Gastrocnemius medialis (tissue), 4 donors: Measurements from ENCODE around the gene B4GALNT2. TPM values are rescaled to one million over a fixed set of nuclear protein-coding genes. Genes with fewer than 3 reads are reported as not detected.

ENCODE experiments used
- ATAC-seq, 2 donors: fragments of 150-250 bp; one replicate each; pipeline ENCODE4 v1.9.1; 2016
- DNase-seq, 2 donors: peaks; one replicate each; pipeline ENCODE4 v3.0.0-alpha.2; 2019
- H3K27ac ChIP-seq, 4 donors: fragments of 200-600 bp; sonication (generic); 1 replicate in 1 of 4; 2 replicates in 3 of 4; pipeline ENCODE4 v1.5.1; 2016 to 2018; ENCODE audit warnings: mild to moderate bottlenecking in 2 of 4, moderate library complexity in 1 of 4
- H3K27me3 ChIP-seq, 3 donors: fragments of 200-600 bp; sonication (generic) in 2 of 3; 1 replicate in 1 of 3; 2 replicates in 2 of 3; pipeline versions ENCODE4 v1.5.1 to v1.6.0; 2016 to 2019; ENCODE audit warnings: mild to moderate bottlenecking in 1 of 3, moderate library complexity in 1 of 3
- H3K36me3 ChIP-seq, 2 donors: fragments of 200-600 bp; sonication (generic) in 1 of 2; one replicate each; pipeline ENCODE4 v1.5.1; 2017 to 2018
- H3K4me1 ChIP-seq, 2 donors: fragments of 200-600 bp; sonication (generic) in 1 of 2; one replicate each; pipeline ENCODE4 v1.5.1; 2016 to 2017; ENCODE audit warnings: mild to moderate bottlenecking in 2 of 2
- H3K4me3 ChIP-seq, 4 donors: fragments of 200-600 bp; sonication (generic) in 3 of 4; 1 replicate in 1 of 4; 2 replicates in 3 of 4; pipeline ENCODE4 v1.5.1; 2016 to 2019; ENCODE audit warnings: mild to moderate bottlenecking in 2 of 4
- H3K9me3 ChIP-seq, 3 donors: fragments of 200-600 bp; sonication (generic) in 2 of 3; 1 replicate in 1 of 3; 2 replicates in 2 of 3; pipeline ENCODE4 v1.5.1; 2016 to 2019
- CTCF ChIP-seq, 5 experiments: fragments of 450-650 bp in 3 of 5; fragments of 200-600 bp in 2 of 5; sonication (generic) in 2 of 5; IDR thresholded peaks in 4 of 5; conservative IDR thresholded peaks in 1 of 5; 1 replicate in 4 of 5; 2 replicates in 1 of 5; pipeline ENCODE4 v1.5.1; 2016 to 2019; ENCODE audit warnings: antibody characterized with exemption in 5 of 5, mild to moderate bottlenecking in 3 of 5, moderate library complexity in 3 of 5
- POLR2A ChIP-seq, 2 donors: fragments of 450-650 bp; IDR thresholded peaks; one replicate each; pipeline ENCODE4 v1.6.1; 2017; ENCODE audit warnings: antibody characterized with exemption in 2 of 2, mild to moderate bottlenecking in 2 of 2, moderate library complexity in 2 of 2
- in situ Hi-C, 4 donors: fragments of 200-750 bp; cut with MboI; loops; one replicate each; pipeline versions ENCODE4 v1.15.0 to v1.8.0; 2017; ENCODE audit warnings: low sequenced_read_pairs in 4 of 4
- intact Hi-C: fragments of 100-400 bp; cut with DNase I; formaldehyde crosslinking; loops from one replicate; pipeline ENCODE4 v1.15.1; 2023; ENCODE audit warnings: low total_unique reads
- total RNA-seq, 4 donors: library from RNA; depleted of rRNA; stranded (reverse); fragments of >200 nt; gene quantifications; one replicate each; pipeline versions ENCODE4 v1.1.0 to v1.2.3, GENCODE V29; 2016

The B4GALNT2 gene
- total RNA-seq, 4 donors from 2014 or later = 0.22 TPM; not detected in 3

DNA sequence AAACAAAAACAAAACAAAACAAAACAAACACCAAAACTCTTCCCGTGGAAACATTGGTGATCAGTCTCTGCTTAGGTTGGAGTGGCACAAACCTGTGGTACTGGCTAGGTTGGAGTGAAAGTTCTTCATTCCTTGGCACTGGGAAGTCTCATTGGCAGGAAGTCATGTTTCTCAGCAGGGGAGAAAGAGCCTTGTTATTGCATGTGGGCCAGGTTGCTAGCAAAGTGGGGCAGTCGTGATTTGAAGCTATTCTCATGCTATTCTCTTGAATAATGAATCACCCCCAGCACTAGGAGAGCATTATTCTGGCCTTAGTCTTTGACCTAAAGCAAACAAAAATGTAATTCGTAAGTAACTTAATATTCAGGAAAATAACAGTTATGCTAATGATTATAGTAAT lies 24.3 kb upstream of the B4GALNT2 start:
- intact Hi-C loops = no loop called here

DNA sequence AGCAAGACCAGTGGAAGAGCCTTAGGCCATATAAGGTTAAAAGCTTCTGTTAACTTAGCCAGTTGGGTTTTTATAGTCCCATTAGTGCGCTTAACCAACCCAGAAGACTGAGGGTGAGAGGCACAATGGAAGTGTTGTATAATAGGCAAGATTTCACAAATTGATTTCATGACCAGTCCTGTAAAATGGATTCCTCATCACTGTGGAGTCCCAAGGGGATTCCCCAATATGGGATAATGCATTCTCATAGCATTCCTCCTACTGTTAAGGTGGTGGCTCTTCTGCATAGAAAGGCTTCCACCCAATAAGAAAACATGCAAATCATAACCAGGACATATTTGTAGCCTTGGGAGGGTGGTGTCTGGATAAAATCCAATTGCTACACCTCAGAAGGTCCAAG lies 22.1 kb upstream of the B4GALNT2 start:
- DNase-seq (no peak), ATAC-seq (no peak)
- intact Hi-C loops = no loop called here
- no peaks in the 10 kb centered on the region for H3K36me3 ChIP-seq
- no peak overlapping the region for H3K4me3 ChIP-seq
- no peak overlapping the region for H3K27ac ChIP-seq
- H3K27me3 ChIP-seq = peaks cover 0 to 5% (median 0%) of the 10 kb centered on the region in 3 donors
- H3K4me1 ChIP-seq = no peaks in the 10 kb centered on the region
- H3K9me3 ChIP-seq = no peaks in the 10 kb centered on the region
- in situ Hi-C loops = no loop called here
- TF ChIP-seq CTCF (IDR thresholded peaks at IDR 0.05 in 4 of 5, conservative IDR thresholded peaks at IDR 0.05 in 1 of 5) = no peak
- no peak for TF ChIP-seq POLR2A (IDR thresholded peaks at IDR 0.05)

More for the DNA sequence above, 24.3 kb upstream of the B4GALNT2 start:
- in situ Hi-C loops = no loop called here
- Histone ChIP-seq H3K9me3 (no peaks in the 10 kb centered on the region), H3K4me1 (no peaks in the 10 kb centered on the region), H3K36me3 (no peaks in the 10 kb centered on the region), H3K4me3 (no peak overlapping the region), H3K27ac (no peak overlapping the region), H3K27me3 (peaks cover 0 to 8% (median 2%) of the 10 kb centered on the region in 3 donors)
- DNase-seq = no peak
- TF ChIP-seq CTCF (IDR thresholded peaks at IDR 0.05 in 4 of 5, conservative IDR thresholded peaks at IDR 0.05 in 1 of 5) = no peak
- TF ChIP-seq POLR2A (IDR thresholded peaks at IDR 0.05) = no peak
- ATAC-seq = no peak

- DNase-seq (no peak), ATAC-seq (no peak)
- Histone ChIP-seq H3K4me1 (no peaks in the 10 kb centered on the region), H3K36me3 (no peaks in the 10 kb centered on the region), H3K27me3 (peaks cover 0 to 3% (median 0%) of the 10 kb centered on the region in 3 donors), H3K27ac (no peak overlapping the region), H3K4me3 (no peak overlapping the region), H3K9me3 (no peaks in the 10 kb centered on the region)
- TF ChIP-seq CTCF (IDR thresholded peaks at IDR 0.05 in 4 of 5, conservative IDR thresholded peaks at IDR 0.05 in 1 of 5) (no peak), POLR2A (IDR thresholded peaks at IDR 0.05) (no peak)
- in situ Hi-C loops (no loop called here), intact Hi-C loops (no loop called here)
These were observed 20.6 kb upstream of the B4GALNT2 start for GRCh38 chr17:49111934-49112333.

GRCh38 chr17:49112936-49113335 lies 19.6 kb upstream of the B4GALNT2 start:
- ATAC-seq (no peak), DNase-seq (no peak)
- Histone ChIP-seq H3K4me3 (no peak overlapping the region), H3K27me3 (no peaks in the 10 kb centered on the region), H3K4me1 (no peaks in the 10 kb centered on the region), H3K36me3 (no peaks in the 10 kb centered on the region), H3K9me3 (no peaks in the 10 kb centered on the region), H3K27ac (no peak overlapping the region)
- in situ Hi-C loops = no loop called here
- TF ChIP-seq POLR2A (IDR thresholded peaks at IDR 0.05) = no peak
- intact Hi-C loops = no loop called here

GRCh38 chr17:49114703-49115102 lies 17.9 kb upstream of the B4GALNT2 start:
- no peaks in the 10 kb centered on the region for H3K36me3 ChIP-seq
- TF ChIP-seq POLR2A (IDR thresholded peaks at IDR 0.05) = no peak
- no peak for TF ChIP-seq CTCF (IDR thresholded peaks at IDR 0.05 in 4 of 5, conservative IDR thresholded peaks at IDR 0.05 in 1 of 5)
- intact Hi-C loops (no loop called here), in situ Hi-C loops (no loop called here)
- ATAC-seq (no peak), DNase-seq (no peak)
- no peaks in the 10 kb centered on the region for H3K27me3 ChIP-seq
- no peak overlapping the region for H3K27ac ChIP-seq
- H3K9me3 ChIP-seq = no peaks in the 10 kb centered on the region
- H3K4me1 ChIP-seq = no peaks in the 10 kb centered on the region
- H3K4me3 ChIP-seq = no peak overlapping the region
